Naive thymus-derived CD4-positive, alpha-beta T cell (primary cell): ENCODE results near the gene ATP6V0A4. TPM values are rescaled to one million over a fixed set of nuclear protein-coding genes. Genes with fewer than 3 reads are reported as not detected.

Experiments
- ATAC-seq: fragments of 150-1000 bp; cut with Tn5 transposase; 2 replicates; pipeline ENCODE4 v1.10.0; 2021; ENCODE audit warnings: mild to moderate bottlenecking, moderate library complexity
- CTCF ChIA-PET: fragments of 350-600 bp; sonication (Branson Sonifier 250); formaldehyde crosslinking; loops from one replicate; lab custom pipeline; 2021; ENCODE audit warnings: antibody characterized with exemption; lab: Charles Lee
- POLR2A ChIA-PET: fragments of 350-600 bp; sonication (Branson Sonifier 250); formaldehyde crosslinking; loops from one replicate; lab custom pipeline; 2021; ENCODE audit warnings: antibody characterized with exemption, inconsistent platforms; lab: Charles Lee
- DNase-seq, 9 donors: peaks; one replicate each; pipeline versions ENCODE4 v3.0.0 to v3.0.0-alpha.2; 2020 to 2022; ENCODE audit warnings: mixed read lengths in 1 of 9
- H3K27ac ChIP-seq: one replicate; pipeline ENCODE4 v1.7.0; 2013; ENCODE audit warnings: mild to moderate bottlenecking, low read depth, low read length, moderate library complexity
- H3K27me3 ChIP-seq, 2 donors: one replicate each; pipeline ENCODE4 v1.7.0; 2013; ENCODE audit warnings: low read length in 2 of 2, mild to moderate bottlenecking in 2 of 2, moderate library complexity in 2 of 2; ENCODE audit not compliant: control insufficient read depth in 2 of 2, insufficient read depth in 2 of 2
- H3K36me3 ChIP-seq, 3 experiments: 1 replicate in 2 of 3; 2 replicates in 1 of 3; pipeline ENCODE4 v1.7.0; 2013; ENCODE audit warnings: low read length in 3 of 3, mild to moderate bottlenecking in 3 of 3, moderate library complexity in 1 of 3; ENCODE audit not compliant: insufficient read depth in 3 of 3, control insufficient read depth in 2 of 3
- H3K4me1 ChIP-seq, 2 donors: one replicate each; pipeline ENCODE4 v1.7.0; 2013; ENCODE audit warnings: low read length in 2 of 2, mild to moderate bottlenecking in 2 of 2, moderate library complexity in 1 of 2; ENCODE audit not compliant: control insufficient read depth in 2 of 2, insufficient read depth in 2 of 2
- H3K4me3 ChIP-seq: 2 replicates; pipeline ENCODE4 v1.7.0; 2013; ENCODE audit warnings: mild to moderate bottlenecking, low read length
- H3K9me3 ChIP-seq, 3 experiments: 1 replicate in 2 of 3; 2 replicates in 1 of 3; pipeline ENCODE4 v1.7.0; 2013; ENCODE audit warnings: low read length in 3 of 3; ENCODE audit not compliant: control insufficient read depth in 2 of 3
- H3K27ac Mint-ChIP-seq, 9 donors: one replicate each; pipeline ENCODE4 v1.8.0; 2020 to 2022; ENCODE audit warnings: mixed read lengths in 9 of 9, mild to moderate bottlenecking in 8 of 9, moderate library complexity in 5 of 9, inconsistent platforms in 2 of 9
- H3K27me3 Mint-ChIP-seq, 5 donors: one replicate each; pipeline ENCODE4 v1.8.0; 2021 to 2022; ENCODE audit warnings: mixed read lengths in 5 of 5, mild to moderate bottlenecking in 1 of 5
- H3K36me3 Mint-ChIP-seq, 5 donors: one replicate each; pipeline ENCODE4 v1.8.0; 2020 to 2022; ENCODE audit warnings: mixed read lengths in 5 of 5, mild to moderate bottlenecking in 3 of 5, inconsistent platforms in 1 of 5
- H3K4me1 Mint-ChIP-seq, 7 donors: one replicate each; pipeline ENCODE4 v1.8.0; 2020 to 2022; ENCODE audit warnings: mixed read lengths in 7 of 7, mild to moderate bottlenecking in 3 of 7, inconsistent platforms in 1 of 7
- H3K4me3 Mint-ChIP-seq, 10 donors: one replicate each; pipeline ENCODE4 v1.8.0; 2020 to 2022; ENCODE audit warnings: mild to moderate bottlenecking in 10 of 10, mixed read lengths in 10 of 10, moderate library complexity in 6 of 10, inconsistent platforms in 2 of 10
- H3K9me3 Mint-ChIP-seq, 11 donors: one replicate each; pipeline ENCODE4 v1.8.0; 2020 to 2022; ENCODE audit warnings: mixed read lengths in 11 of 11, mild to moderate bottlenecking in 4 of 11, inconsistent platforms in 1 of 11, moderate library complexity in 1 of 11
- intact Hi-C, 2 donors: fragments of 100-400 bp; cut with micrococcal nuclease; formaldehyde crosslinking; loops; one replicate each; pipeline ENCODE4 v1.15.1; 2023
- polyA plus RNA-seq, 2 donors: library from polyadenylated mRNA; unstranded; fragments of 300-500 nt; fragmentation: Illumina TruSeq; gene quantifications; one replicate each; pipeline ENCODE4 v1.2.3, GENCODE V29; 2021
- total RNA-seq, 6 experiments: library from RNA in 5 of 6; stranded (reverse) in 5 of 6; gene quantifications; 1 replicate in 5 of 6; 2 replicates in 1 of 6; pipeline ENCODE4 v1.2.3 and lab custom pipeline; 2021 to 2026

The ATP6V0A4 gene
- total and polyA plus RNA-seq, 7 experiments from 2014 or later, result not detected

- H3K27ac Mint-ChIP-seq, result no peak overlapping the region
- H3K9me3 ChIP-seq, result no peaks in the 10 kb centered on the region
- CTCF ChIA-PET, result no interaction called here
- no peak overlapping the region for H3K4me3 Mint-ChIP-seq
- peaks cover 0 to 2% (median 0%) of the 10 kb centered on the region in 7 donors for H3K4me1 Mint-ChIP-seq
- no peaks in the 10 kb centered on the region for H3K27me3 Mint-ChIP-seq
- no peaks in the 10 kb centered on the region for H3K27me3 ChIP-seq
- no peak for DNase-seq
- intact Hi-C loops, result no loop called here
- H3K36me3 ChIP-seq, result no peaks in the 10 kb centered on the region
- no peak overlapping the region for H3K27ac ChIP-seq
- POLR2A ChIA-PET, result interaction anchor here (0.8 kb wide), 1 partner anchor 20 kb away, joined by 3 read pairs; no protein-coding TSS in a partner anchor
- no peaks in the 10 kb centered on the region for H3K36me3 Mint-ChIP-seq
- H3K9me3 Mint-ChIP-seq, result peaks cover 0 to 2% (median 0%) of the 10 kb centered on the region in 11 donors
- no peak for ATAC-seq
- H3K4me3 ChIP-seq, result no peak overlapping the region
- H3K4me1 ChIP-seq, result no peaks in the 10 kb centered on the region
Measured at GRCh38 chr7:138727336-138728099, 70.5 kb downstream of the ATP6V0A4 start.

DNA sequence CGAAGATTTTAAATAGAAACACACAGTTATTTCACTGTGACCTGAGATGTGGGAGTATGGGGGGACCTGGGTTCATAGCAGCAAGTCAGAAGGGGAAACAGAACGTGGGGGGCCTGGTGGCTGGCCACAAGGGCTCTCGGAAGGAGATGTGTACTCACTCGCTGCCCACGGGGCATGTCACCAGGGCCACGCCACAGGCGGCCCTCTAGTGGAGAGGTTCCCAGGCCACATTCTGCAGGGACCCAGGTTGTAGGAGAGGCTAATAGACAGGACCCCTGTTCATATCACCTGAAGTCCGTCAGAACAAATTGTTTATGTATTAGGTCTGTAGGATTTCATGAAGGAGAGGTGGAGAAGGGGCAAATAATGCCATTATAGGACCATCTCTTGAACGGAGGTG, 71.7 kb downstream of the ATP6V0A4 start:
- no peaks in the 10 kb centered on the region for H3K4me1 ChIP-seq
- no peaks in the 10 kb centered on the region for H3K36me3 ChIP-seq
- intact Hi-C loops, result no loop called here
- H3K27ac ChIP-seq, result no peak overlapping the region
- no peak for DNase-seq
- H3K27me3 ChIP-seq, result no peaks in the 10 kb centered on the region
- no peak for ATAC-seq
- H3K27me3 Mint-ChIP-seq, result no peaks in the 10 kb centered on the region
- POLR2A ChIA-PET, result interaction anchor here (0.8 kb wide), 1 partner anchor 19 kb away, joined by 3 read pairs; no protein-coding TSS in a partner anchor
- no peaks in the 10 kb centered on the region for H3K9me3 ChIP-seq
- no peak overlapping the region for H3K27ac Mint-ChIP-seq
- peaks cover 0 to 2% (median 0%) of the 10 kb centered on the region in 7 donors for H3K4me1 Mint-ChIP-seq
- H3K36me3 Mint-ChIP-seq, result no peaks in the 10 kb centered on the region
- no peak overlapping the region for H3K4me3 Mint-ChIP-seq
- CTCF ChIA-PET, result no interaction called here
- peaks cover 0 to 2% (median 0%) of the 10 kb centered on the region in 11 donors for H3K9me3 Mint-ChIP-seq
- no peak overlapping the region for H3K4me3 ChIP-seq

GRCh38 chr7:138720286-138720685, 77.7 kb downstream of the ATP6V0A4 start:
- Mint-ChIP-seq H3K36me3 (no peaks in the 10 kb centered on the region), H3K9me3 (no peaks in the 10 kb centered on the region), H3K4me3 (no peak overlapping the region), H3K4me1 (peaks cover 7 to 27% (median 15%) of the 10 kb centered on the region in 7 donors), H3K27ac (peak overlapping the region in 2 of 9 donors; percentile 15 to 51), H3K27me3 (peaks cover 0 to 28% (median 0%) of the 10 kb centered on the region in 5 donors)
- no peaks in the 10 kb centered on the region for H3K9me3 ChIP-seq
- no peaks in the 10 kb centered on the region for H3K4me1 ChIP-seq
- POLR2A ChIA-PET, result no interaction called here
- no peaks in the 10 kb centered on the region for H3K36me3 ChIP-seq
- CTCF ChIA-PET, result no interaction called here
- intact Hi-C loops, result no loop called here
- no peak for DNase-seq
- H3K27ac ChIP-seq, result no peak overlapping the region
- no peak overlapping the region for H3K4me3 ChIP-seq
- H3K27me3 ChIP-seq, result no peaks in the 10 kb centered on the region
- no peak for ATAC-seq

- Mint-ChIP-seq H3K27me3 (peaks cover 0 to 29% (median 0%) of the 10 kb centered on the region in 5 donors), H3K4me1 (peaks cover 12 to 32% (median 23%) of the 10 kb centered on the region in 7 donors), H3K36me3 (no peaks in the 10 kb centered on the region), H3K27ac (peak overlapping the region in 6 of 9 donors; percentile 60 to 91 (median 80)), H3K4me3 (peak overlapping the region; percentile 31 to 96 (median 78)), H3K9me3 (no peaks in the 10 kb centered on the region)
- Histone ChIP-seq H3K27me3 (no peaks in the 10 kb centered on the region), H3K4me3 (no peak overlapping the region), H3K36me3 (no peaks in the 10 kb centered on the region), H3K27ac (no peak overlapping the region), H3K4me1 (no peaks in the 10 kb centered on the region), H3K9me3 (no peaks in the 10 kb centered on the region)
- ChIA-PET POLR2A (no interaction called here), CTCF (interaction anchor here (1.7 kb wide), 1 partner anchor 22 kb away, joined by 8 read pairs; no protein-coding TSS in a partner anchor)
- DNase-seq (no peak), ATAC-seq (no peak)
- intact Hi-C loops, result loop anchor here in 1 of 2 donors (2.0 kb wide), 1 partner anchor 36 kb away; no protein-coding TSS in a partner anchor
Measured at GRCh38 chr7:138716889-138717288, 81.1 kb downstream of the ATP6V0A4 start.

DNA sequence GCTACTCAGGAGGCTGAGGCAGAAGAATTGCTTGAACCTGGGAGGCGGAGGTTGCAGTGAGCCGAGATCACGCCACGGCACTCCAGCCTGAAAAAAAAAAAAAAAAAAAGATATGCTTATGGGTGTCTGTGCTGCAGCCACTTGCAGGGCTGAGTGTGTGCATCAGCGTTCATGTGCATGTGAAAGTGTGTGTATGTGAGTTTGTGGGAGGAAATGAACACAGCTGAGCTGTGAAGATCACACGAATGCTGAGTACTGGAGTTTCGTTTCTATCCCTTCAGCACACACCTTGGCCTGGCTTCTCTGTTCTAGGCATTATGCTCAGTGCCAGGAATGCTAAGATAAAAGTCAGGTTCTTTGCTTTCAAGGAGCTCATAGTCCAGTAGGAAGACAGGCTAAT, 84.8 kb downstream of the ATP6V0A4 start:
- H3K4me1 ChIP-seq, result no peaks in the 10 kb centered on the region
- CTCF ChIA-PET, result no interaction called here
- no peak for ATAC-seq
- no peak overlapping the region for H3K4me3 ChIP-seq
- Mint-ChIP-seq H3K4me1 (peaks cover 7 to 27% (median 18%) of the 10 kb centered on the region in 7 donors), H3K36me3 (no peaks in the 10 kb centered on the region), H3K27ac (peak overlapping the region in 1 of 9 donors; percentile 32), H3K27me3 (peaks cover 0 to 23% (median 0%) of the 10 kb centered on the region in 5 donors), H3K4me3 (peak overlapping the region in 2 of 10 donors; percentile 23 to 54), H3K9me3 (no peaks in the 10 kb centered on the region)
- POLR2A ChIA-PET, result interaction anchor here (0.6 kb wide), 1 partner anchor 178 kb away, joined by 3 read pairs; no protein-coding TSS in a partner anchor
- H3K27me3 ChIP-seq, result no peaks in the 10 kb centered on the region
- intact Hi-C loops, result no loop called here
- no peaks in the 10 kb centered on the region for H3K36me3 ChIP-seq
- no peaks in the 10 kb centered on the region for H3K9me3 ChIP-seq
- no peak overlapping the region for H3K27ac ChIP-seq
- no peak for DNase-seq

GRCh38 chr7:138712652-138713051, 85.3 kb downstream of the ATP6V0A4 start:
- H3K27ac ChIP-seq, result no peak overlapping the region
- DNase-seq, result no peak
- H3K27me3 ChIP-seq, result no peaks in the 10 kb centered on the region
- H3K4me1 ChIP-seq, result no peaks in the 10 kb centered on the region
- H3K9me3 ChIP-seq, result no peaks in the 10 kb centered on the region
- no peak overlapping the region for H3K4me3 ChIP-seq
- H3K36me3 ChIP-seq, result no peaks in the 10 kb centered on the region
- peaks cover 2 to 21% (median 13%) of the 10 kb centered on the region in 7 donors for H3K4me1 Mint-ChIP-seq
- POLR2A ChIA-PET, result no interaction called here
- intact Hi-C loops, result no loop called here
- no peak for ATAC-seq
- H3K36me3 Mint-ChIP-seq, result no peaks in the 10 kb centered on the region
- H3K27me3 Mint-ChIP-seq, result peaks cover 0 to 17% (median 0%) of the 10 kb centered on the region in 5 donors
- peak overlapping the region in 1 of 9 donors; percentile 45 for H3K27ac Mint-ChIP-seq
- no peaks in the 10 kb centered on the region for H3K9me3 Mint-ChIP-seq
- no peak overlapping the region for H3K4me3 Mint-ChIP-seq
- CTCF ChIA-PET, result no interaction called here
